Osteoblast (primary cell): ENCODE measurements around the gene IL4R. TPM values are rescaled to one million over a fixed set of nuclear protein-coding genes. Genes with fewer than 3 reads are reported as not detected.

Source experiments
- DNase-seq: peaks from one replicate; pipeline ENCODE4 v3.0.0; 2011; ENCODE audit warnings: low spot score, mixed read lengths; ENCODE audit not compliant: insufficient read length; ENCODE audit errors: missing footprints
- H2AFZ ChIP-seq: 2 replicates; pipeline ENCODE4 v1.6.0; 2011; ENCODE audit warnings: mild to moderate bottlenecking, low read length
- H3K27ac ChIP-seq: 2 replicates; pipeline ENCODE4 v1.5.1; 2011; ENCODE audit warnings: mild to moderate bottlenecking, low read depth, low read length, moderate library complexity
- H3K27me3 ChIP-seq: 2 replicates; pipeline ENCODE4 v1.6.0; 2012; ENCODE audit warnings: mild to moderate bottlenecking, control low read depth, inconsistent platforms, low read length, moderate library complexity; ENCODE audit not compliant: insufficient read depth
- H3K36me3 ChIP-seq: 2 replicates; pipeline ENCODE4 v1.5.1; 2011; ENCODE audit warnings: mild to moderate bottlenecking, low read length, control low read depth, moderate library complexity; ENCODE audit not compliant: insufficient read depth
- H3K4me1 ChIP-seq: 2 replicates; pipeline ENCODE4 v1.5.1; 2011; ENCODE audit warnings: mild to moderate bottlenecking, low read length, control low read depth, moderate library complexity; ENCODE audit not compliant: insufficient read depth
- H3K4me2 ChIP-seq: 2 replicates; pipeline ENCODE4 v1.6.0; 2011; ENCODE audit warnings: mild to moderate bottlenecking, low read length; ENCODE audit not compliant: insufficient read depth
- H3K4me3 ChIP-seq: fragments of 200-600 bp; sonication (generic); 3 replicates; pipeline ENCODE4 v1.5.1; 2012; ENCODE audit warnings: mild to moderate bottlenecking, low read length, inconsistent platforms; ENCODE audit not compliant: insufficient read depth
- H3K79me2 ChIP-seq: 2 replicates; pipeline ENCODE4 v1.6.0; 2012; ENCODE audit warnings: mild to moderate bottlenecking, low read length, control low read depth, inconsistent platforms; ENCODE audit not compliant: insufficient read depth
- H3K9me3 ChIP-seq: 2 replicates; pipeline ENCODE4 v1.5.1; 2011; ENCODE audit warnings: low read depth, low read length, control low read depth
- H4K20me1 ChIP-seq: 2 replicates; pipeline ENCODE4 v1.6.0; 2012; ENCODE audit warnings: mild to moderate bottlenecking, low read length, control low read depth; ENCODE audit not compliant: insufficient read depth
- CTCF ChIP-seq: IDR thresholded peaks from 2 replicates; pipeline ENCODE4 v1.5.1; 2011; ENCODE audit warnings: mild to moderate bottlenecking, low read depth, low read length, moderate library complexity; ENCODE audit errors: extremely low read depth
- total RNA-seq: library from RNA; depleted of rRNA; stranded (reverse); fragments of >200 nt; gene quantifications from 2 replicates; pipeline ENCODE4 v1.2.3, GENCODE V29; 2012

The IL4R gene
- total RNA-seq, 1 donor: 32.9 TPM

GRCh38 chr16:27275394-27275793 lies 38.4 kb upstream of the IL4R start:
- no peak for TF ChIP-seq CTCF
- Histone ChIP-seq H3K79me2 (no peaks in the 10 kb centered on the region), H3K9me3 (no peaks in the 10 kb centered on the region), H3K27me3 (no peaks in the 10 kb centered on the region), H3K4me1 (no peaks in the 10 kb centered on the region), H3K4me3 (no peak overlapping the region), H4K20me1 (no peaks in the 10 kb centered on the region), H3K27ac (no peak overlapping the region), H3K4me2 (no peak overlapping the region), H3K36me3 (no peaks in the 10 kb centered on the region), H2AFZ (no peak overlapping the region)
- no peak for DNase-seq

- H3K4me1 ChIP-seq: peaks cover 5% of the 10 kb centered on the region
- DNase-seq: no peak
- TF ChIP-seq CTCF: no peak
- no peaks in the 10 kb centered on the region for H3K36me3 ChIP-seq
- no peak overlapping the region for H3K27ac ChIP-seq
- H2AFZ ChIP-seq: no peak overlapping the region
- H3K79me2 ChIP-seq: no peaks in the 10 kb centered on the region
- no peak overlapping the region for H3K4me2 ChIP-seq
- H3K4me3 ChIP-seq: no peak overlapping the region
- no peaks in the 10 kb centered on the region for H3K27me3 ChIP-seq
- no peaks in the 10 kb centered on the region for H3K9me3 ChIP-seq
- H4K20me1 ChIP-seq: no peaks in the 10 kb centered on the region
Measured at GRCh38 chr16:27281243-27281642, 32.5 kb upstream of the IL4R start.

GRCh38 chr16:27284865-27285675 lies 28.7 kb upstream of the IL4R start:
- H4K20me1 ChIP-seq: no peaks in the 10 kb centered on the region
- no peak for DNase-seq
- H3K9me3 ChIP-seq: no peaks in the 10 kb centered on the region
- no peaks in the 10 kb centered on the region for H3K27me3 ChIP-seq
- H3K4me3 ChIP-seq: no peak overlapping the region
- no peak overlapping the region for H2AFZ ChIP-seq
- H3K27ac ChIP-seq: no peak overlapping the region
- no peak for TF ChIP-seq CTCF
- H3K79me2 ChIP-seq: no peaks in the 10 kb centered on the region
- H3K4me1 ChIP-seq: peaks cover 13% of the 10 kb centered on the region
- no peak overlapping the region for H3K4me2 ChIP-seq
- no peaks in the 10 kb centered on the region for H3K36me3 ChIP-seq

- peaks cover 13% of the 10 kb centered on the region for H3K4me1 ChIP-seq
- H3K9me3 ChIP-seq: no peaks in the 10 kb centered on the region
- H4K20me1 ChIP-seq: no peaks in the 10 kb centered on the region
- H3K79me2 ChIP-seq: no peaks in the 10 kb centered on the region
- H3K27me3 ChIP-seq: no peaks in the 10 kb centered on the region
- peak overlapping the region; percentile 64 for H3K27ac ChIP-seq
- H3K36me3 ChIP-seq: no peaks in the 10 kb centered on the region
- DNase-seq: peak; percentile 37
- peak overlapping the region; percentile 16 for H2AFZ ChIP-seq
- TF ChIP-seq CTCF: no peak
- H3K4me3 ChIP-seq: no peak overlapping the region
- no peak overlapping the region for H3K4me2 ChIP-seq
Measured at GRCh38 chr16:27285676-27286196, 28.0 kb upstream of the IL4R start.
